B cell (primary cell): ENCODE data around the gene ZNF212.
"Not testable (repeated sequence)": the region's sequence is repeated elsewhere in the genome, so short reads cannot be mapped to it uniquely, and the experiment has no call there.

Experiments
- CTCF ChIP-seq: fragments of 200-600 bp; IDR thresholded peaks from one replicate; pipeline ENCODE4 v1.8.0; 2022; ENCODE audit warnings: antibody characterized with exemption, mild to moderate bottlenecking
- EZH2 ChIP-seq: IDR thresholded peaks from 2 replicates; pipeline ENCODE4 v1.6.1; 2012; ENCODE audit warnings: borderline replicate concordance, low read depth, mild to moderate bottlenecking, moderate library complexity, low read length; ENCODE audit not compliant: insufficient read depth, poor library complexity, severe bottlenecking

- TF ChIP-seq EZH2, CTCF: not testable (repeated sequence)
Measured at GRCh38 chr7:149250151-149250550, 10.7 kb downstream of the ZNF212 start.
